HG03280 (cell line): ENCODE measurements around the gene ACTMAP.
"Not testable (repeated sequence)": the region's sequence is repeated elsewhere in the genome, so short reads cannot be mapped to it uniquely, and the experiment has no call there.

Experiments
- ATAC-seq: cut with Tn5 transposase; IDR thresholded peaks from one replicate; pipeline ENCODE4 v1.9.1; 2021; ENCODE audit warnings: mild to moderate bottlenecking, moderate library complexity; ENCODE audit not compliant: unreplicated experiment

The ACTMAP gene

GRCh38 chr19:40776364-40776763, 26.1 kb upstream of the ACTMAP start:
- ATAC-seq: no peak

GRCh38 chr19:40775632-40776022, 25.4 kb upstream of the ACTMAP start:
- no peak for ATAC-seq

- ATAC-seq: no peak
Measured at GRCh38 chr19:40774916-40775631, 24.8 kb upstream of the ACTMAP start, which contains the start of gene MIA. Gene MIA (plus strand): TSS chr19:40775521. CDS start chr19:40775543, 22 bp downstream.

- not testable (repeated sequence) for ATAC-seq
Measured at GRCh38 chr19:40771101-40771862, 21.0 kb upstream of the ACTMAP start.

- no peak for ATAC-seq
Measured at GRCh38 chr19:40768869-40769268, 18.6 kb upstream of the ACTMAP start.

GRCh38 chr19:40766385-40766784, 16.1 kb upstream of the ACTMAP start:
- ATAC-seq: not testable (repeated sequence)

GRCh38 chr19:40763963-40764362, 13.7 kb upstream of the ACTMAP start:
- no peak for ATAC-seq

GRCh38 chr19:40763526-40763925, 13.2 kb upstream of the ACTMAP start:
- no peak for ATAC-seq

GRCh38 chr19:40762754-40763470, 12.6 kb upstream of the ACTMAP start:
- ATAC-seq: no peak

- no peak for ATAC-seq
Measured at GRCh38 chr19:40759352-40759751, 9.1 kb upstream of the ACTMAP start.

- ATAC-seq: no peak
Measured at GRCh38 chr19:40758491-40758890, 8.2 kb upstream of the ACTMAP start.

GRCh38 chr19:40756502-40757110, 6.3 kb upstream of the ACTMAP start:
- ATAC-seq: no peak

GRCh38 chr19:40755791-40756190, 5.5 kb upstream of the ACTMAP start:
- no peak for ATAC-seq

GRCh38 chr19:40755248-40755624, 5.0 kb upstream of the ACTMAP start:
- no peak for ATAC-seq

GRCh38 chr19:40754611-40755247, 4.5 kb upstream of the ACTMAP start:
- ATAC-seq: no peak

GRCh38 chr19:40752257-40752781, 2.0 kb upstream of the ACTMAP start:
- ATAC-seq: no peak

- ATAC-seq: peak; percentile 53
Measured at GRCh38 chr19:40750874-40751537, 729 bp upstream of the ACTMAP start, which contains the start of gene SNRPA. Gene SNRPA (plus strand): TSS chr19:40751203. CDS start chr19:40751409, 206 bp downstream.

- ATAC-seq: no peak
Measured at GRCh38 chr19:40747536-40747935, 2.7 kb downstream of the ACTMAP start.

- no peak for ATAC-seq
Measured at GRCh38 chr19:40745402-40745780, 4.9 kb downstream of the ACTMAP start.
